HEK293 (cell line): Measurements from ENCODE around the gene APC2.

ENCODE experiments used
- ZBTB21 ChIP-seq: fragments of 450-650 bp; formaldehyde crosslinking; IDR thresholded peaks from 2 replicates; pipeline ENCODE4 v1.5.1; 2017; ENCODE audit warnings: missing biosample characterization, missing genetic modification characterization
- ZBTB7A ChIP-seq: fragments of 450-650 bp; formaldehyde crosslinking; IDR thresholded peaks from 2 replicates; pipeline ENCODE4 v1.5.1; 2016; ENCODE audit warnings: low read depth, missing biosample characterization, missing genetic modification characterization
- ZNF174 ChIP-seq: fragments of 450-650 bp; formaldehyde crosslinking; IDR thresholded peaks from 2 replicates; pipeline ENCODE4 v1.5.0; 2017; ENCODE audit warnings: missing biosample characterization, mild to moderate bottlenecking, missing genetic modification characterization
- ZNF211 ChIP-seq: fragments of 450-650 bp; formaldehyde crosslinking; IDR thresholded peaks from 2 replicates; pipeline ENCODE4 v1.5.1; 2016; ENCODE audit warnings: low read depth, missing biosample characterization, missing genetic modification characterization
- ZNF274 ChIP-seq, 2 experiments: fragments of 200-500 bp in 1 of 2; fragments of 450-650 bp in 1 of 2; sonication (Bioruptor generic) in 1 of 2; formaldehyde crosslinking in 1 of 2; IDR thresholded peaks; 2 replicates each; pipeline versions ENCODE4 v1.5.1 to v1.6.1; 2014 to 2016; ENCODE audit warnings: borderline replicate concordance in 1 of 2, inconsistent platforms in 1 of 2, low read length in 1 of 2, missing biosample characterization in 1 of 2, missing genetic modification characterization in 1 of 2
- ZNF501 ChIP-seq: fragments of 450-650 bp; formaldehyde crosslinking; IDR thresholded peaks from 2 replicates; pipeline ENCODE4 v1.5.1; 2016; ENCODE audit warnings: missing biosample characterization, missing genetic modification characterization
- ZNF514 ChIP-seq: fragments of 450-650 bp; formaldehyde crosslinking; IDR thresholded peaks from 2 replicates; pipeline ENCODE4 v1.5.1; 2016; ENCODE audit warnings: missing biosample characterization, missing genetic modification characterization
- ZSCAN30 ChIP-seq: fragments of 450-650 bp; IDR thresholded peaks from 2 replicates; pipeline ENCODE4 v1.5.1; 2018; ENCODE audit warnings: missing biosample characterization, mild to moderate bottlenecking, missing genetic modification characterization, moderate library complexity
- TF ChIP-seq, protein P1 (sequence below): fragments of 450-650 bp; formaldehyde crosslinking; IDR thresholded peaks from 2 replicates; pipeline ENCODE4 v1.5.1; 2016; ENCODE audit warnings: missing biosample characterization, missing genetic modification characterization

GRCh38 chr19:1471010-1471514 is 21.1 kb downstream of the APC2 start:
- TF ChIP-seq, protein P1, sequence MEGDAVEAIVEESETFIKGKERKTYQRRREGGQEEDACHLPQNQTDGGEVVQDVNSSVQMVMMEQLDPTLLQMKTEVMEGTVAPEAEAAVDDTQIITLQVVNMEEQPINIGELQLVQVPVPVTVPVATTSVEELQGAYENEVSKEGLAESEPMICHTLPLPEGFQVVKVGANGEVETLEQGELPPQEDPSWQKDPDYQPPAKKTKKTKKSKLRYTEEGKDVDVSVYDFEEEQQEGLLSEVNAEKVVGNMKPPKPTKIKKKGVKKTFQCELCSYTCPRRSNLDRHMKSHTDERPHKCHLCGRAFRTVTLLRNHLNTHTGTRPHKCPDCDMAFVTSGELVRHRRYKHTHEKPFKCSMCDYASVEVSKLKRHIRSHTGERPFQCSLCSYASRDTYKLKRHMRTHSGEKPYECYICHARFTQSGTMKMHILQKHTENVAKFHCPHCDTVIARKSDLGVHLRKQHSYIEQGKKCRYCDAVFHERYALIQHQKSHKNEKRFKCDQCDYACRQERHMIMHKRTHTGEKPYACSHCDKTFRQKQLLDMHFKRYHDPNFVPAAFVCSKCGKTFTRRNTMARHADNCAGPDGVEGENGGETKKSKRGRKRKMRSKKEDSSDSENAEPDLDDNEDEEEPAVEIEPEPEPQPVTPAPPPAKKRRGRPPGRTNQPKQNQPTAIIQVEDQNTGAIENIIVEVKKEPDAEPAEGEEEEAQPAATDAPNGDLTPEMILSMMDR (tag by site-specific recombination): no peak
- TF ChIP-seq ZNF274 (IDR thresholded peaks at IDR 0.05; ENCODE audit: low read length) (no peak), ZNF274 (tag by site-specific recombination; IDR thresholded peaks at IDR 0.05; ENCODE audit: borderline replicate concordance) (no peak), ZSCAN30 (tag by site-specific recombination) (no peak), ZNF514 (tag by site-specific recombination) (no peak), ZNF174 (tag by site-specific recombination) (no peak), ZBTB7A (tag by site-specific recombination) (no peak), ZBTB21 (tag by site-specific recombination) (no peak), ZNF501 (tag by site-specific recombination) (no peak), ZNF211 (tag by site-specific recombination) (no peak)
